LNCAP (cell line): ENCODE measurements around the gene FRG2C.

Experiments
- CTCF ChIP-seq: fragments of 450-650 bp; IDR thresholded peaks from 2 replicates; pipeline ENCODE4 v1.5.1; 2017; ENCODE audit warnings: mild to moderate bottlenecking

The FRG2C gene

GRCh38 chr3:75692061-75692460 lies 27.9 kb downstream of the FRG2C start:
- no peak for TF ChIP-seq CTCF
